ENCODE data around the gene TP73.

Gene TP73

GRCh38 chr1:3674100-3675094, 22.1 kb downstream of the TP73 start:
- ChIA-PET POLR2A (no interaction called here), CTCF (no interaction called here)
- no peak for DNase-seq (ENCODE audit: extremely low spot score)
- TF ChIP-seq FOXA1 (IDR thresholded peaks at IDR 0.05), result no peak
- no peak for TF ChIP-seq LEF1 (IDR thresholded peaks at IDR 0.05; ENCODE audit: borderline replicate concordance)
- TF ChIP-seq FOXM1 (IDR thresholded peaks at IDR 0.05; ENCODE audit: borderline replicate concordance), result no peak
- TF ChIP-seq ZNF384 (IDR thresholded peaks at IDR 0.05), result no peak
- no peak for TF ChIP-seq SUZ12 (IDR thresholded peaks at IDR 0.05)
- TF ChIP-seq L3MBTL2 (conservative IDR thresholded peaks at IDR 0.05), result no peak
- TF ChIP-seq NFRKB (IDR thresholded peaks at IDR 0.05), result no peak
- TF ChIP-seq SP1 (IDR thresholded peaks at IDR 0.05), result no peak
- no peak for TF ChIP-seq HDGF (IDR thresholded peaks at IDR 0.05; ENCODE audit: borderline replicate concordance)
- TF ChIP-seq FOXK2 (IDR thresholded peaks at IDR 0.05), result no peak
- TF ChIP-seq ELF4 (IDR thresholded peaks at IDR 0.05), result no peak
- no peak for TF ChIP-seq CTBP1 (IDR thresholded peaks at IDR 0.05; ENCODE audit: borderline replicate concordance)

DNA sequence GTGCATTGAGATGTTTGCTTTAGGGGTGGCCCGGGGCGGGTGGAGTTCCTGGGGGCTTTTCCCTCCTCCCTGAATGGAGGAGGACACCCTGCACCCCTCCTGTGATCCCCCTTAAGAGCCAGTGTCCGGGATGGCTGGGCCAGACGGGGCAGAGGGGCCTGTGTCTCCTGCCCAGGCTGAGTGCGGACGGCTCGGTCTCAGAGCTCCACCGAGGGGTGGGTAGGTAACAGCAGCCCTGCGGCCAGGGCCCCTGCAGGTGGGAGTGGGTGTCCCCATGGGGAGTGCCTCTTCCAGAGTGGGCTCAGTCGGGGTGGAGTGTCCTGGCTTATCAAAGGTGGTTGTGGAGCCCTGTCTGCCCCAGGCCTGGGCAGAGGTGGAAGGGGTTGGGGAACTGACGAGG, 23.1 kb downstream of the TP73 start:
- no peak for DNase-seq (ENCODE audit: extremely low spot score)
- CTCF ChIA-PET, result no interaction called here
- TF ChIP-seq LEF1 (IDR thresholded peaks at IDR 0.05; ENCODE audit: borderline replicate concordance), result no peak
- TF ChIP-seq FOXK2 (IDR thresholded peaks at IDR 0.05), result no peak
- no peak for TF ChIP-seq BHLHE40 (IDR thresholded peaks at IDR 0.05; ENCODE audit: borderline replicate concordance)
- no peak for TF ChIP-seq SP1 (IDR thresholded peaks at IDR 0.05)
- no peak for TF ChIP-seq ZNF384 (IDR thresholded peaks at IDR 0.05)
- no peak for TF ChIP-seq FOXM1 (IDR thresholded peaks at IDR 0.05; ENCODE audit: borderline replicate concordance)
- POLR2A ChIA-PET, result no interaction called here

GRCh38 chr1:3676581-3677470, 24.5 kb downstream of the TP73 start:
- no peak for DNase-seq (ENCODE audit: extremely low spot score)
- TF ChIP-seq ZNF384 (IDR thresholded peaks at IDR 0.05), result no peak
- no peak for TF ChIP-seq FOXA1 (IDR thresholded peaks at IDR 0.05)
- TF ChIP-seq CTBP1 (IDR thresholded peaks at IDR 0.05; ENCODE audit: borderline replicate concordance), result no peak
- no peak for TF ChIP-seq HDGF (IDR thresholded peaks at IDR 0.05; ENCODE audit: borderline replicate concordance)
- no peak for TF ChIP-seq ELF4 (IDR thresholded peaks at IDR 0.05)
- no peak for TF ChIP-seq NFRKB (IDR thresholded peaks at IDR 0.05)
- TF ChIP-seq FOXM1 (IDR thresholded peaks at IDR 0.05; ENCODE audit: borderline replicate concordance), result no peak
- TF ChIP-seq, protein P1, sequence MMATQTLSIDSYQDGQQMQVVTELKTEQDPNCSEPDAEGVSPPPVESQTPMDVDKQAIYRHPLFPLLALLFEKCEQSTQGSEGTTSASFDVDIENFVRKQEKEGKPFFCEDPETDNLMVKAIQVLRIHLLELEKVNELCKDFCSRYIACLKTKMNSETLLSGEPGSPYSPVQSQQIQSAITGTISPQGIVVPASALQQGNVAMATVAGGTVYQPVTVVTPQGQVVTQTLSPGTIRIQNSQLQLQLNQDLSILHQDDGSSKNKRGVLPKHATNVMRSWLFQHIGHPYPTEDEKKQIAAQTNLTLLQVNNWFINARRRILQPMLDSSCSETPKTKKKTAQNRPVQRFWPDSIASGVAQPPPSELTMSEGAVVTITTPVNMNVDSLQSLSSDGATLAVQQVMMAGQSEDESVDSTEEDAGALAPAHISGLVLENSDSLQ (IDR thresholded peaks at IDR 0.05), result no peak
- no peak for TF ChIP-seq TARDBP (IDR thresholded peaks at IDR 0.05)
- no peak for TF ChIP-seq SP1 (IDR thresholded peaks at IDR 0.05)
- no peak for TF ChIP-seq BHLHE40 (IDR thresholded peaks at IDR 0.05; ENCODE audit: borderline replicate concordance)
- TF ChIP-seq SUZ12 (IDR thresholded peaks at IDR 0.05), result no peak
- no peak for TF ChIP-seq FOXK2 (IDR thresholded peaks at IDR 0.05)
- TF ChIP-seq L3MBTL2 (conservative IDR thresholded peaks at IDR 0.05), result no peak
- no peak for TF ChIP-seq LEF1 (IDR thresholded peaks at IDR 0.05; ENCODE audit: borderline replicate concordance)
- TF ChIP-seq ARNT (IDR thresholded peaks at IDR 0.05), result no peak

GRCh38 chr1:3677484-3677883, 25.2 kb downstream of the TP73 start:
- POLR2A ChIA-PET, result no interaction called here
- TF ChIP-seq BHLHE40 (IDR thresholded peaks at IDR 0.05; ENCODE audit: borderline replicate concordance) (no peak), CTBP1 (IDR thresholded peaks at IDR 0.05; ENCODE audit: borderline replicate concordance) (no peak), TARDBP (IDR thresholded peaks at IDR 0.05) (no peak), HDGF (IDR thresholded peaks at IDR 0.05; ENCODE audit: borderline replicate concordance) (no peak), SP1 (IDR thresholded peaks at IDR 0.05) (no peak), SUZ12 (IDR thresholded peaks at IDR 0.05) (no peak), ELF4 (IDR thresholded peaks at IDR 0.05) (no peak), L3MBTL2 (conservative IDR thresholded peaks at IDR 0.05) (no peak), FOXK2 (IDR thresholded peaks at IDR 0.05) (no peak)
- TF ChIP-seq, protein P1 (IDR thresholded peaks at IDR 0.05), result no peak
- DNase-seq (ENCODE audit: extremely low spot score), result no peak
- CTCF ChIA-PET, result no interaction called here

More at GRCh38 chr1:3676581-3677470, 24.5 kb downstream of the TP73 start:
- CTCF ChIA-PET, result interaction anchor here (0.6 kb wide), 1 partner anchor 573 kb away, joined by 3 read pairs; no protein-coding TSS in a partner anchor
- POLR2A ChIA-PET, result no interaction called here

DNA sequence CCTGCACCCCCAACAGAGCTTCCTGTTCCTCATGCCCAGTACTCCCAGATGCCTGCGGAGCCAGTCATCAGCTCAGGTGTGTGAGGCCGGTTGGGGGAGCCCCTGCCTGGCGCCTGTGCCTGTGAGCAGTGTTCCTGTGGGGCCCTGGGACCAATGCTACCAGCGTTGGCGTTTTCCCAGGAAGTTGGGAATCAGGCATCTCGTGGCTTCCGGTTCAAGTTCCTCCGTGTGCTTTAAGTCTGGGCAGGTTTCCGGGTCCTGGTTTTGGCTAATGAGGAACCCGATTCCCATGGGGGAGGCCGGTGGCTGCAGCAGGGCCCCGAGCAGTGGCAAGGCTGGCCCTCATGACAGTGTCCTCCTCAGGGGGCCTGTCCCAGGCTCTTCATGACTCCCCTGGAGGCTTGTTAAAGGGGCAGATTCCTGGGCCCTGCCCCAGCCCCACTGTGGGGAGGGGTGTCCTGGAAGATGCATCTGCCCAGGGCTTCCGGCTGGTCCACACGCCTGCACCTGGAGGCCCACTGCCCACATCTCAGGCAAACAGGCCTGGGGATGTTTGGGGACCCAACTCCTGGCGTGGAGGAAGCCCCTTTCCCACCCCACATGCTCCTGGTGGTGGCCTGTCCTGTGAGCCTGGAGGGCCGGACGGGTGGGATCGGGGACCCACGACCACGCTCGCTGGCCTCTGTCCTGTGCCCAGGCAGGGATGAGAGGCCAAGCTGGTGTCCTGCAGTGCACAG, 26.2 kb downstream of the TP73 start:
- POLR2A ChIA-PET, result no interaction called here
- no peak for DNase-seq (ENCODE audit: extremely low spot score)
- CTCF ChIA-PET, result no interaction called here
- TF ChIP-seq SP1 (IDR thresholded peaks at IDR 0.05) (no peak), L3MBTL2 (conservative IDR thresholded peaks at IDR 0.05) (no peak), FOXK2 (IDR thresholded peaks at IDR 0.05) (no peak), SUZ12 (IDR thresholded peaks at IDR 0.05) (no peak), BHLHE40 (IDR thresholded peaks at IDR 0.05; ENCODE audit: borderline replicate concordance) (no peak), LEF1 (IDR thresholded peaks at IDR 0.05; ENCODE audit: borderline replicate concordance) (no peak), FOXA1 (IDR thresholded peaks at IDR 0.05) (no peak), TARDBP (IDR thresholded peaks at IDR 0.05) (no peak), NFRKB (IDR thresholded peaks at IDR 0.05) (no peak), ARNT (IDR thresholded peaks at IDR 0.05) (no peak), HDGF (IDR thresholded peaks at IDR 0.05; ENCODE audit: borderline replicate concordance) (no peak), ZNF384 (IDR thresholded peaks at IDR 0.05) (no peak), CTBP1 (IDR thresholded peaks at IDR 0.05; ENCODE audit: borderline replicate concordance) (no peak), ELF4 (IDR thresholded peaks at IDR 0.05) (no peak), FOXM1 (IDR thresholded peaks at IDR 0.05; ENCODE audit: borderline replicate concordance) (no peak)
- TF ChIP-seq, protein P1 (IDR thresholded peaks at IDR 0.05), result no peak

All from HEK293T (cell line).